Coronary artery (tissue), 2 donors: ENCODE results near the gene WSB1.

Experiments
- DNase-seq: peaks from one replicate; pipeline ENCODE4 v3.0.0-alpha.2; 2017; ENCODE audit warnings: low spot score
- H3K27ac ChIP-seq, 2 donors: fragments of 200-600 bp; sonication (generic); one replicate each; pipeline ENCODE4 v1.5.1; 2016 to 2019
- H3K4me3 ChIP-seq: fragments of 200-600 bp; sonication (generic); 2 replicates; pipeline ENCODE4 v1.5.1; 2016; ENCODE audit warnings: mild to moderate bottlenecking, moderate library complexity
- CTCF ChIP-seq: fragments of 200-600 bp; sonication (generic); IDR thresholded peaks from one replicate; pipeline ENCODE4 v1.5.1; 2019; ENCODE audit warnings: antibody characterized with exemption

Gene WSB1

GRCh38 chr17:27256225-27257030 is 37.5 kb upstream of the WSB1 start:
- DNase-seq: no peak
- Histone ChIP-seq H3K4me3 (peak overlapping the region; percentile 25), H3K27ac (peak overlapping the region; percentile 62 to 85)
- no peak for TF ChIP-seq CTCF

GRCh38 chr17:27257031-27257357 is 36.9 kb upstream of the WSB1 start:
- Histone ChIP-seq H3K27ac (peak overlapping the region in 1 of 2 donors; percentile 85), H3K4me3 (no peak overlapping the region)
- TF ChIP-seq CTCF: no peak
- DNase-seq: no peak

GRCh38 chr17:27259356-27259755 is 34.6 kb upstream of the WSB1 start:
- Histone ChIP-seq H3K27ac (no peak overlapping the region), H3K4me3 (no peak overlapping the region)
- no peak for TF ChIP-seq CTCF
- DNase-seq: no peak

- no peak overlapping the region for H3K4me3 ChIP-seq
- DNase-seq: no peak
- TF ChIP-seq CTCF: no peak
- peak overlapping the region; percentile 39 to 50 for H3K27ac ChIP-seq
Measured at GRCh38 chr17:27263386-27263785, 30.5 kb upstream of the WSB1 start.

GRCh38 chr17:27264068-27264812 is 29.7 kb upstream of the WSB1 start:
- Histone ChIP-seq H3K27ac (peak overlapping the region; percentile 39 to 50), H3K4me3 (no peak overlapping the region)
- no peak for DNase-seq
- TF ChIP-seq CTCF: no peak

GRCh38 chr17:27265333-27265732 is 28.6 kb upstream of the WSB1 start:
- no peak for DNase-seq
- no peak for TF ChIP-seq CTCF
- Histone ChIP-seq H3K27ac (no peak overlapping the region), H3K4me3 (no peak overlapping the region)

- no peak for TF ChIP-seq CTCF
- no peak for DNase-seq
- Histone ChIP-seq H3K27ac (no peak overlapping the region), H3K4me3 (no peak overlapping the region)
Measured at GRCh38 chr17:27266228-27266627, 27.7 kb upstream of the WSB1 start.
